Measurements from ENCODE around the gene TDRD7.

TDRD7 gene

GRCh38 chr9:97517331-97518089 lies 105.6 kb downstream of the TDRD7 start:
- Histone ChIP-seq H3F3A (ENCODE audit: insufficient read depth, low read length) (no peaks in the 10 kb centered on the region), H3K36me3 (ENCODE audit: insufficient read depth, low read length) (no peaks in the 10 kb centered on the region), H3K4me1 (ENCODE audit: insufficient read depth, low read length, severe bottlenecking) (no peaks in the 10 kb centered on the region), H3K79me2 (ENCODE audit: insufficient read depth, low read length) (no peaks in the 10 kb centered on the region), H4K20me1 (ENCODE audit: insufficient read depth, low read length) (no peaks in the 10 kb centered on the region), H3K27ac (ENCODE audit: low read depth, low read length, poor library complexity, severe bottlenecking) (no peak overlapping the region), H3K4me3 (ENCODE audit: low read depth, low read length, poor library complexity, severe bottlenecking) (no peak overlapping the region), H3K9ac (ENCODE audit: low read length) (no peak overlapping the region), H2AFZ (ENCODE audit: low read length) (no peak overlapping the region), H3K4me2 (ENCODE audit: low read length) (no peak overlapping the region), H3K9me3 (ENCODE audit: low read length) (no peaks in the 10 kb centered on the region), H3K27me3 (ENCODE audit: insufficient read depth, low read length) (no peaks in the 10 kb centered on the region), H3K9me2 (ENCODE audit: low read depth, low read length) (no peaks in the 10 kb centered on the region)
- TF ChIP-seq EZH2 (IDR thresholded peaks at IDR 0.05; ENCODE audit: borderline replicate concordance, low read length) (no peak), CTCF (IDR thresholded peaks at IDR 0.05; ENCODE audit: low read length) (no peak)

- no peaks in the 10 kb centered on the region for H3K79me2 ChIP-seq (ENCODE audit: insufficient read depth, low read length)
- H3K27ac ChIP-seq (ENCODE audit: low read depth, low read length, poor library complexity, severe bottlenecking), result no peak overlapping the region
- no peaks in the 10 kb centered on the region for H3K9me3 ChIP-seq (ENCODE audit: low read length)
- no peaks in the 10 kb centered on the region for H3K9me2 ChIP-seq (ENCODE audit: low read depth, low read length)
- no peaks in the 10 kb centered on the region for H4K20me1 ChIP-seq (ENCODE audit: insufficient read depth, low read length)
- H2AFZ ChIP-seq (ENCODE audit: low read length), result no peak overlapping the region
- no peak overlapping the region for H3K4me3 ChIP-seq (ENCODE audit: low read depth, low read length, poor library complexity, severe bottlenecking)
- H3K9ac ChIP-seq (ENCODE audit: low read length), result no peak overlapping the region
- H3K27me3 ChIP-seq (ENCODE audit: insufficient read depth, low read length), result no peaks in the 10 kb centered on the region
- H3K36me3 ChIP-seq (ENCODE audit: insufficient read depth, low read length), result no peaks in the 10 kb centered on the region
- H3K4me2 ChIP-seq (ENCODE audit: low read length), result no peak overlapping the region
- H3F3A ChIP-seq (ENCODE audit: insufficient read depth, low read length), result no peaks in the 10 kb centered on the region
- TF ChIP-seq CTCF (IDR thresholded peaks at IDR 0.05; ENCODE audit: low read length), result no peak
- TF ChIP-seq EZH2 (IDR thresholded peaks at IDR 0.05; ENCODE audit: borderline replicate concordance, low read length), result no peak
- no peaks in the 10 kb centered on the region for H3K4me1 ChIP-seq (ENCODE audit: insufficient read depth, low read length, severe bottlenecking)
These were observed 106.4 kb downstream of the TDRD7 start for GRCh38 chr9:97518166-97518908.

- no peak overlapping the region for H2AFZ ChIP-seq (ENCODE audit: low read length)
- no peaks in the 10 kb centered on the region for H3K9me2 ChIP-seq (ENCODE audit: low read depth, low read length)
- no peaks in the 10 kb centered on the region for H3F3A ChIP-seq (ENCODE audit: insufficient read depth, low read length)
- no peaks in the 10 kb centered on the region for H3K9me3 ChIP-seq (ENCODE audit: low read length)
- no peaks in the 10 kb centered on the region for H3K27me3 ChIP-seq (ENCODE audit: insufficient read depth, low read length)
- no peaks in the 10 kb centered on the region for H4K20me1 ChIP-seq (ENCODE audit: insufficient read depth, low read length)
- H3K4me1 ChIP-seq (ENCODE audit: insufficient read depth, low read length, severe bottlenecking), result no peaks in the 10 kb centered on the region
- H3K27ac ChIP-seq (ENCODE audit: low read depth, low read length, poor library complexity, severe bottlenecking), result no peak overlapping the region
- no peak overlapping the region for H3K4me3 ChIP-seq (ENCODE audit: low read depth, low read length, poor library complexity, severe bottlenecking)
- no peak overlapping the region for H3K4me2 ChIP-seq (ENCODE audit: low read length)
- H3K79me2 ChIP-seq (ENCODE audit: insufficient read depth, low read length), result no peaks in the 10 kb centered on the region
- H3K9ac ChIP-seq (ENCODE audit: low read length), result no peak overlapping the region
- no peaks in the 10 kb centered on the region for H3K36me3 ChIP-seq (ENCODE audit: insufficient read depth, low read length)
- TF ChIP-seq EZH2 (IDR thresholded peaks at IDR 0.05; ENCODE audit: borderline replicate concordance, low read length) (no peak), CTCF (IDR thresholded peaks at IDR 0.05; ENCODE audit: low read length) (no peak)
These were observed 107.0 kb downstream of the TDRD7 start for GRCh38 chr9:97518909-97519307.

Measured in OCI-LY1 (cell line).